Esophagus (tissue), 2 donors: ENCODE data around the gene TIMM22. TPM values are rescaled to one million over a fixed set of nuclear protein-coding genes. Genes with fewer than 3 reads are reported as not detected.
A peak's percentile ranks its signal among the peaks of the same experiment; 100 is the strongest.
"Not testable (repeated sequence)": the region's sequence is repeated elsewhere in the genome, so short reads cannot be mapped to it uniquely, and the experiment has no call there.

Experiments
- H3K27ac ChIP-seq, 2 donors: one replicate each; pipeline ENCODE4 v1.5.1; 2013; ENCODE audit warnings: low read depth in 2 of 2, mild to moderate bottlenecking in 2 of 2, inconsistent platforms in 1 of 2, low read length in 1 of 2, moderate library complexity in 1 of 2
- H3K27me3 ChIP-seq, 2 donors: one replicate each; pipeline ENCODE4 v1.6.1; 2013; ENCODE audit warnings: low read length in 2 of 2, control low read depth in 1 of 2, mild to moderate bottlenecking in 1 of 2; ENCODE audit not compliant: insufficient read depth in 2 of 2, control insufficient read depth in 1 of 2
- H3K36me3 ChIP-seq, 2 donors: one replicate each; pipeline ENCODE4 v1.6.1; 2013; ENCODE audit warnings: low read length in 1 of 2; ENCODE audit not compliant: control insufficient read depth in 2 of 2, insufficient read depth in 2 of 2
- H3K4me1 ChIP-seq, 2 donors: one replicate each; pipeline ENCODE4 v1.6.1; 2013; ENCODE audit warnings: low read length in 1 of 2; ENCODE audit not compliant: control insufficient read depth in 2 of 2, insufficient read depth in 2 of 2
- H3K4me3 ChIP-seq, 2 donors: one replicate each; pipeline ENCODE4 v1.5.1; 2013; ENCODE audit warnings: low read length in 2 of 2, mild to moderate bottlenecking in 2 of 2, low read depth in 1 of 2, moderate library complexity in 1 of 2
- H3K9me3 ChIP-seq, 2 donors: one replicate each; pipeline ENCODE4 v1.6.1; 2013; ENCODE audit warnings: mild to moderate bottlenecking in 2 of 2, low read depth in 1 of 2, low read length in 1 of 2, moderate library complexity in 1 of 2; ENCODE audit not compliant: control insufficient read depth in 2 of 2, insufficient read depth in 1 of 2
- WGBS, 2 donors: extraction: QIAGEN DNeasy Blood & Tissue Kit; methylation state at CpG; one replicate each; pipeline ENCODE4 v1.1.7; 2013; 5-methylcytosine and 5-hydroxymethylcytosine counted together
- polyA plus RNA-seq, 2 donors: library from polyadenylated mRNA; stranded (reverse); fragments of 200-250 nt; gene quantifications; one replicate each; pipeline ENCODE4 v1.2.3, GENCODE V29; 2013
- donor health status: healthy with polysubstance abuse.
- donor health status: Bipolar disorder and iron deficiency.

TIMM22 gene
- polyA plus RNA-seq, result 1 to 10 TPM; 5.0 to 9.3 TPM

DNA sequence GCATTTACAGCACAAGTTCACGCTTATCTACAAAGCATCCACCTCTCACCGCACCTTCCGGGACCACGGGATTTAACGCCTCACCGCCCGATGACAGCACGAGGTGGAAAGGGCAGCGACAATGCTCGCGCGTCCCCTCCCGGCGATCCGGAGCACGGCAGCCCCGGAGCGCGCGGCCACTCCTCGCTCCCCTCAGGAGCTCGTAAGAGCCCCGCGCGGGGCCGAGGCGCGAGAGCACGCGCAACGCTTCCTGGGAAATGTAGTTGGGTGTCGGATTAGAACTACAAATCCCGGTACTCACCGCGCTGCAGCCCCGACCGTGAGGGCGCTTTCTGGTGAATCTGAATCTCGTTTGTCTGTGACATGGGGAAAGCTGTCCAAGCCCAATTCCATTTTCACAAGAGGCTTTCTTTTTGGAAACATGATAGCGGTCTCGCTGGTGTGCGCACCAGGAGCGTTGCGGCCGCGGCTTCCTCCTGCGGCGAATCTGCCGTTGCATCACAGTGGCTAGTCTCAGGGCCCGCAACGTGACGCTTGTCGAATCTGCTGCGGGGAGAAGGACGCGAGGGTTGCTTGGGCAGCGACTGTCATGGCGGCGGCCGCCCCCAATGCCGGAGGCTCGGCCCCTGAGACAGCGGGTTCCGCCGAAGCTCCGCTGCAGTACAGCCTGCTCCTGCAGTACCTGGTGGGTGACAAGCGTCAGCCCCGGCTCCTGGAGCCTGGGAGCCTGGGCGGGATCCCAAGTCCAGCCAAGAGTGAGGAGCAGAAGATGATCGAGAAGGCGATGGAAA, at the start of gene TIMM22:
TSS of gene TIMM22 (plus strand) at position 576 of the 791 bp plus-strand sequence. CDS start at position 590, 14 bp downstream.
- Histone ChIP-seq H3K4me3 (peak within 1 kb of the TSS; percentile 71 to 80), H3K4me1 (no peaks in the 10 kb centered on the region), H3K27ac (peak within 1 kb of the TSS; percentile 72 to 80)

DNA sequence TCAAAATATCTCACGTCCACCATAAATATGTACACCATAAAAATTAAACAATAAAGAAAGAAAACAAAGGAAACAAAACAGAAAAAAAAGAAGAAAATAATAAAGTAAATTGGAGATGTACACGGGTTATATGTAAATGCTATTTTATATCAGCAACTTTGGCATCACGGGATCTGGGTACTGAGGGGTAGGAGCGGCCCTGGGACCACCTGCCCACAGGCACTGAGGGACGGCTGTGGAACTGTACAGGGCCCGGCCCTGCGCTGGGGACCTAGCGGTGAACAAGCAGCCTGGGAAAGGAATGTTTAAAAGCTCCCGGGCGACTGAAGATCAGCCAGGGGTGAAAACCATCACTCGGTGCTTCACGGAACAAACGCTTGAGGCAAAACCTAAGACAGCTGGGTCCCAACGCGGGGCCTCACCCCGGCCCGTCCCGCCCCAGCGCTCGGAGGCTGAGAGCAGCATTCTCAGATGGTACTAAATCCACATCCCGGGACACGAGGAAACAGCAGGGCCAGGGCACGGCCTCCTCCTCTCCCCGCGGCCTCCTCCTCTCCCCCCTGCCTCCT, 48.6 kb upstream of the TIMM22 start:
- Histone ChIP-seq H3K9me3 (no peaks in the 10 kb centered on the region), H3K27ac (peak overlapping the region; percentile 17 to 82), H3K36me3 (no peaks in the 10 kb centered on the region), H3K4me3 (no peak overlapping the region), H3K4me1 (peaks cover 0 to 2% of the 10 kb centered on the region in 2 donors), H3K27me3 (no peaks in the 10 kb centered on the region)
- 46 to 55% methylated on average over 22 to 25 of the region's 25 CpGs for WGBS, 2 donors

More for the DNA sequence above, at the start of gene TIMM22:
- H3K36me3 ChIP-seq, result peaks cover 5 to 10% of the 10 kb centered on the region in 2 donors
- H3K27me3 ChIP-seq, result no peaks in the 10 kb centered on the region
- 0% methylated on average over 70 to 71 of the region's 71 CpGs for WGBS, 2 donors
- H3K9me3 ChIP-seq, result no peaks in the 10 kb centered on the region

DNA sequence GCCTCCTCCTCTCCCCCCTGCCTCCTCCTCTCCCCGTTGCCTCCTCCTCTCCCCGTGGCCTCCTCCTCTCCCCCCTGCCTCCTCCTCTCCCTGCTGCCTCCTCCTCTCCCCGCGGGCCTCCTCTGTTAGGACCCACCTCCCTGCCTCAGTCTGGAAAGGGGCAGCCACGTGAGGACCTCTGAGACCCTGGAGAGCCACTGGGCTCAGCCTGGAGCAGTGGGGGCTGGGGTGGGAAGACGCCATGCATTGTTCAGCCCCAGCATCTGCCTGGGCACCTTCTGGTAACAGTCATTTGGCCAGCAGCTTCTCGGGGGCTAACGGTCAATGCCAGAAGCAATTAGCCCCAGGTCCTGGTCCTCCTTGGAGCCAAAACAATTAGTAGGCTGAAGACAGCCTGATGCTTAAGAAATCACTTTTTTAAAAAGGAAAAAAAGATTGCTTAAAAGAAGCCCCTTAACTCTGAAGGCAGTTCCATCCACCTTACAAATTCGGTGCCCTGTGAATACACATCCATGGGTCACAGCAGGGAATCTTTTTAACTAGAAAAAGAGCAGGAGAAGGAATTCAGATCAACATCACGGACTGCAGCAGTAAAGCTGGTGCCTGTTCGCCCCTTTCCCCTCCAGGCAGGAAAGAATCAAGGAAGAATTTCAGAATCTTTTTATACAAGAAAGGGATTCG, 47.2 kb upstream of the TIMM22 start:
- Histone ChIP-seq H3K27ac (peak overlapping the region in 1 of 2 donors; percentile 56), H3K36me3 (no peaks in the 10 kb centered on the region), H3K4me1 (peaks cover 2% of the 10 kb centered on the region in 2 donors), H3K4me3 (no peak overlapping the region), H3K27me3 (no peaks in the 10 kb centered on the region), H3K9me3 (no peaks in the 10 kb centered on the region)
- 69 to 71% methylated on average over 8 to 10 of the region's 12 CpGs for WGBS, 2 donors

DNA sequence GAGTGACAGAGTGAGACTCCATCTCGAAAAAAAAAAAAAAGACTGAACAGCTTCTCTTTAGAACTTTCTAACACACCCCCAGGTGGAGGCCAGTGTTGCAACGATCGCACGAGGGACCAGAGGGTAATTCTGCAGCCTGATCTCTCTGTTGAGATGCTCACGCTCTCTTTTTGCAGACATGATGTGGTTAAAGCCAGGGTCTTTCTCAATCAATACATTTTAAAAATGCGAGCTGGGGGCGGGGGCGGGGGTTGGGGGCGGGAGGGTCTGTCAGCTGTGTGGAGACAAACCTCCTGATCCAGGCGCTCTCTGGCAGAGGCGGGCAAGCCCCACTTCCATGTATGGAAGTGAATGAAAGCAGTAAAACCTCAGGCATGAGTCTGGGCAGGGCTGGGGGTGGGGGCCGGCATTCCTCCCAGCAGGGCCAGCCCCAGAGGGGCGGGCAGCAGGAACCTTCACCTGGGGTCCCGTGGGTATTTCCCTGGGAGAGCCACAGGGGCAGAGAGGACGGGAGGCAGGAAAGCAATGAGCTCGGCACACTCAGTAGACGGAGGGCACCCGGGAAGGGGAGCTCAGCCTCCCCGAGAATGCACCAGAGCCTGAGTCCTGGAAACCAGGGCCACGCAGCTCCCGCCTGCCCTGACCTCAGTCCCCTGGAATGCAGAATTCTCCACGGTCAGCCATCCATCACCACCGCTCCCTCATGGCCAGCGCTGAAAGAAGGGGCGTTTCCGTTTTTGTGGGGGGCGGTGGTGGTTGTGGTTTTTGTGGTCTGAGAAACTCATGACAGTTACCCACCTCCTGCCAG, 45.4 kb upstream of the TIMM22 start:
- peaks cover 2% of the 10 kb centered on the region in 2 donors for H3K4me1 ChIP-seq
- no peaks in the 10 kb centered on the region for H3K36me3 ChIP-seq
- peak overlapping the region; percentile 0 to 54 for H3K27ac ChIP-seq
- WGBS, 2 donors, result 38 to 44% methylated on average over 25 to 27 of the region's 27 CpGs
- no peaks in the 10 kb centered on the region for H3K9me3 ChIP-seq
- H3K4me3 ChIP-seq, result no peak overlapping the region
- no peaks in the 10 kb centered on the region for H3K27me3 ChIP-seq

DNA sequence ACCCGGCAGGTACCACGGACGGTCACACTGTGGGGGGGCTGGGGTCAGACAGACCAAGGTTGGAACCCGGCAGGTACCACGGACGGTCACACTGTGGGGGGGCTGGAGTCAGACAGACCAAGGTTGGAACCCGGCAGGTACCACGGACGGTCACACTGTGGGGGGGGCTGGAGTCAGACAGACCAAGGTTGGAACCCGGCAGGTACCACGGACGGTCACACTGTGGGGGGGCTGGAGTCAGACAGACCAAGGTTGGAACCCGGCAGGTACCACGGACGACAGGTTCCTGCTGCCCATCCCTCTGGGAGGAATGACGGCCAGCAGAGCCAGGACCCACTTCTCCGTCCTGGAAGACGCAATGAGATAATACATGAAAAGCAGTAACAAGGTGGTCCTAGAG, 44.3 kb upstream of the TIMM22 start:
- 94 to 97% methylated on average over 16 to 18 of the region's 18 CpGs for WGBS, 2 donors
- not testable (repeated sequence) for H3K4me1 ChIP-seq, H3K9me3 ChIP-seq, H3K27ac ChIP-seq, H3K36me3 ChIP-seq, H3K27me3 ChIP-seq, H3K4me3 ChIP-seq

DNA sequence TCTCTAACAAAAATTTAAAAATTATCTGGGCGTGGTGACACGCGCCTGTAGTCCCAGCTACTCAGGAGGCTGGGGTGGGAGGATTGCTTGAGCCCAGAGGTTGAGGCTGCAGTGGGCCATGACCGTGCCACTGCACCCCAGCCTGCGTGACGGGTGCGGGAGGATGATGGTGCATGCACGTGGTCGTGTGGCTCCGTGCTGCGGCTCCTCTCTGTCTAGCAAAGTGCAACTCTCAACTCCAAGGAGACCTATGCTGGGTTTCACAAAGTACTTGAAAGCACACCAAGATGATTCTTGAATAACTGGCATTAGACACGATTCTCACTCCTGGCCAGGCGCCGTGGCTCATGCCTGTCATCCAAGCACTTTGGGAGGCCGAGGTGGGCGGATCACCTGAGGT, 43.2 kb upstream of the TIMM22 start:
- H3K27ac ChIP-seq, result no peak overlapping the region
- no peaks in the 10 kb centered on the region for H3K36me3 ChIP-seq
- peaks cover 2 to 5% of the 10 kb centered on the region in 2 donors for H3K4me1 ChIP-seq
- WGBS, 2 donors, result 89 to 92% methylated on average over 16 of the region's 16 CpGs
- no peak overlapping the region for H3K4me3 ChIP-seq
- no peaks in the 10 kb centered on the region for H3K9me3 ChIP-seq
- H3K27me3 ChIP-seq, result no peaks in the 10 kb centered on the region

DNA sequence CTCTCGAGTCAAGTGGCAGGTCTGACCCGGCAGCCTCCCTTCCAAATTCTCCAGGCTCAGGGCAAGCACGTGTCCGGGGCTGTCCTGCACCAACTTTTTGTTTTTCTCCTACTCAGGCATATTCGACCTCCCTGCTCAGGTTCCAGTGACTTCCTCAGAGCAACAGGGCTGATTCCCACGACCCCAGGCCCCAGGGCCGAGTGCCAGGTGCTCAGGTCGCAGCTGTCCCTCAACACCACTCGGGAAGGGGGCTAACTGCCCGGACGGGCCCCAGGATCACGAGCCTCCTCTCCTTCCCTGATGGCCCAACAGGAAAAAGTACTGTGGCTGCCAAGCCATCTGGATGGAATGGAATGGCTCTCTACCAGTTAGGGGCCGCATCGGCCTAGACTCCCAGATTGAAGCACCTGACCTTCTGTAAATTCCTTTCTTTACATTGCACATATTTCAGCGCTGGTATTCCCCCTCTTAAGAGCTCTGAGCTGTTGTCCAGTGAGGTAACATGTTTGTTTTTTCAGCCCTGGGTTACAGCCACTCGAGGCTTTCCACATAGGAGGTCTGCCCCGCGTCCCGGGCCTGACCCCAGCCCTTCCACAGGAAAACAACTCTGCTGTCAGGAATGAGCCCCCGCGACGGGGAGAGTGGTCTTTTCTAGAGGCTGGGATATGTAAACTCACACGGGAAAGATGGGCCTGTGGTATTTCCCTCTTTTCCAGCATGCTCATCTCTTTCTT, 42.3 kb upstream of the TIMM22 start:
- no peak overlapping the region for H3K4me3 ChIP-seq
- no peaks in the 10 kb centered on the region for H3K9me3 ChIP-seq
- no peaks in the 10 kb centered on the region for H3K36me3 ChIP-seq
- peaks cover 2 to 5% of the 10 kb centered on the region in 2 donors for H3K4me1 ChIP-seq
- peak overlapping the region in 1 of 2 donors; percentile 71 for H3K27ac ChIP-seq
- WGBS, 2 donors, result 56 to 60% methylated on average over 23 of the region's 23 CpGs
- no peaks in the 10 kb centered on the region for H3K27me3 ChIP-seq

DNA sequence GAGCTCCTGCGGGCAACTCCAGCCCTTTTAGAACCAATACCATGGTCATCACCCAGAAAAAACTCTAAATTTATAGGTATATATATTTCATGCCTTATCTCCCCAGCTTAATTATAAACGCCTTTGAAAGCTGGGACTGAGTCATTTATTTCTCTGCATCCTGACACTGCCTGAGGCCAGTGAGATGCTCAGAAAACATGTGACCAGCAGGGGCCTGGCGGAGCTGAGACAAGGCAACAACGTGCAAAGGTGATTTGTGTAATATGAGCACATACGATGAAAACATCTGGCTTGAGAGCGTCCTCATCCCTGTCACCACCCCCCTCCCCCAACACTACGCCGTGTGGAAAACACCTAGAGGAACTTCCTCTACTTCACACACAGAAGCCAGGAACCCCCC, 40.0 kb upstream of the TIMM22 start:
- H3K36me3 ChIP-seq, result no peaks in the 10 kb centered on the region
- WGBS, 2 donors, result 54 to 59% methylated on average over 8 of the region's 8 CpGs
- peak overlapping the region in 1 of 2 donors; percentile 29 for H3K27ac ChIP-seq

More for the DNA sequence above, 40.0 kb upstream of the TIMM22 start:
- Histone ChIP-seq H3K9me3 (no peaks in the 10 kb centered on the region), H3K4me3 (no peak overlapping the region), H3K4me1 (peaks cover under 1 to 5% of the 10 kb centered on the region in 2 donors), H3K27me3 (no peaks in the 10 kb centered on the region)
